Dermis microvascular lymphatic vessel endothelial cell (primary cell): ENCODE measurements around the gene RNF183. TPM values are rescaled to one million over a fixed set of nuclear protein-coding genes. Genes with fewer than 3 reads are reported as not detected.
"Not testable (repeated sequence)": the region's sequence is repeated elsewhere in the genome, so short reads cannot be mapped to it uniquely, and the experiment has no call there.

Experiments
- DNase-seq, 2 donors: peaks; one replicate each; pipeline versions ENCODE4 v3.0.0 to v3.0.0-alpha.2; 2010; ENCODE audit warnings: low read depth in 2 of 2
- total RNA-seq: library from RNA; depleted of rRNA; stranded (reverse); fragments of >200 nt; gene quantifications from 2 replicates; pipeline ENCODE4 v1.2.1, GENCODE V29; 2014

RNF183 gene
- total RNA-seq, 1 donor from 2014 or later: not detected

GRCh38 chr9:113274474-113275156, 28.6 kb downstream of the RNF183 start:
- DNase-seq: peak; percentile 64 to 76

- no peak for DNase-seq
Measured at GRCh38 chr9:113269871-113270270, 33.3 kb downstream of the RNF183 start.

- no peak for DNase-seq
Measured at GRCh38 chr9:113269355-113269754, 33.8 kb downstream of the RNF183 start.

- DNase-seq: no peak
Measured at GRCh38 chr9:113267911-113268566, 35.1 kb downstream of the RNF183 start.

GRCh38 chr9:113266174-113266573, 37.0 kb downstream of the RNF183 start:
- no peak for DNase-seq

- no peak for DNase-seq
Measured at GRCh38 chr9:113261917-113262671, 41.1 kb downstream of the RNF183 start.

- no peak for DNase-seq
Measured at GRCh38 chr9:113258282-113258681, 44.9 kb downstream of the RNF183 start.

- no peak for DNase-seq
Measured at GRCh38 chr9:113257863-113258262, 45.3 kb downstream of the RNF183 start.

- DNase-seq: no peak
Measured at GRCh38 chr9:113255438-113255837, 47.7 kb downstream of the RNF183 start.

GRCh38 chr9:113254991-113255390, 48.2 kb downstream of the RNF183 start:
- DNase-seq: no peak

GRCh38 chr9:113250807-113251206, 52.4 kb downstream of the RNF183 start:
- DNase-seq: no peak

GRCh38 chr9:113249661-113250060, 53.5 kb downstream of the RNF183 start:
- DNase-seq: not testable (repeated sequence)

- DNase-seq: peak; percentile 30 to 44
Measured at GRCh38 chr9:113247640-113248039, 55.5 kb downstream of the RNF183 start.

Other genes with a start within 250 kb of the RNF183 start
- gene ZFP37, start 246.7 kb downstream of the RNF183 start, total RNA-seq: 0.77 and 1.4 TPM in 2 replicates
- 6.4 and 10.1 TPM in 2 replicates for gene SLC31A2, start 152.4 kb downstream of the RNF183 start, total RNA-seq
- 12.3 and 15.4 TPM in 2 replicates for gene FKBP15, start 82.1 kb downstream of the RNF183 start, total RNA-seq
- gene SLC31A1, start 81.8 kb downstream of the RNF183 start, total RNA-seq: 13.9 and 15.7 TPM in 2 replicates
- 21.5 and 32.1 TPM in 2 replicates for gene CDC26, start 27.8 kb downstream of the RNF183 start, total RNA-seq
- gene PRPF4, start 27.7 kb downstream of the RNF183 start, total RNA-seq: 21.8 and 21.9 TPM in 2 replicates
- 0.13 and 0.38 TPM in 2 replicates for gene WDR31, start 36.9 kb upstream of the RNF183 start, total RNA-seq
- gene BSPRY, start 46.2 kb upstream of the RNF183 start, total RNA-seq: not detected in 2 replicates
- 4.5 and 11.9 TPM in 2 replicates for gene HDHD3, start 73.6 kb upstream of the RNF183 start, total RNA-seq
- gene ALAD, start 97.9 kb upstream of the RNF183 start, total RNA-seq: 12.9 and 13.6 TPM in 2 replicates
- 39.7 and 41.3 TPM in 2 replicates for gene POLE3, start 107.3 kb upstream of the RNF183 start, total RNA-seq
- gene C9orf43, start 107.4 kb upstream of the RNF183 start, total RNA-seq: 0.39 and 0.51 TPM in 2 replicates
- gene RGS3, start 160.4 kb upstream of the RNF183 start, total RNA-seq: 180 and 185 TPM in 2 replicates